ENCODE results near the gene N4BP2L2. TPM values are rescaled to one million over a fixed set of nuclear protein-coding genes. Genes with fewer than 3 reads are reported as not detected.

Gene N4BP2L2
- total and polyA plus RNA-seq, 2 of the 13 experiments (the other 11 are each of a cell fraction or from before 2014, with no cell fraction given), result 58.9 to 81.2 TPM

GRCh38 chr13:32587011-32587810 lies 48.6 kb upstream of the N4BP2L2 start (continued):
- TF ChIP-seq ZBTB14 (CRISPR knock-in tag; IDR thresholded peaks at IDR 0.05), result peak; percentile 55; the same call in 1 of the 2 replicates
- TF ChIP-seq JARID2 (CRISPR knock-in tag; IDR thresholded peaks at IDR 0.05; ENCODE audit: insufficient replicate concordance), result no peak
- 0 out of 2 replicates have a peak, but pooled peaks have one; percentile 8 for TF ChIP-seq HDAC2 (CRISPR knock-in tag; IDR thresholded peaks at IDR 0.05)
- TF ChIP-seq GLMP (CRISPR knock-in tag; IDR thresholded peaks at IDR 0.05; ENCODE audit: borderline replicate concordance), result no peak
- no peak for TF ChIP-seq CBX1 (IDR thresholded peaks at IDR 0.05; ENCODE audit: low read depth)
- 0 out of 2 replicates have a peak, but pooled peaks have one; percentile 47 for TF ChIP-seq ZNF777 (CRISPR knock-in tag; IDR thresholded peaks at IDR 0.05)
- no peak for TF ChIP-seq ZNF761 (CRISPR knock-in tag; conservative IDR thresholded peaks at IDR 0.05)
- TF ChIP-seq HDAC1 (CRISPR knock-in tag; IDR thresholded peaks at IDR 0.05), result peak; percentile 27; the same call in 1 of the 2 replicates
- TF ChIP-seq HMGXB4 (CRISPR knock-in tag; IDR thresholded peaks at IDR 0.05; ENCODE audit: borderline replicate concordance in 1 of 2, low read depth in 1 of 2), result 0 out of 4 replicates have a peak, but pooled peaks of 1 of the 2 experiments have one; percentile 31
- TF ChIP-seq RAD21 (CRISPR knock-in tag; IDR thresholded peaks at IDR 0.05), result peak; percentile 31; the same call in 1 of the 2 replicates
- peak; percentile 53 for TF ChIP-seq ZNF883 (CRISPR knock-in tag; IDR thresholded peaks at IDR 0.05; ENCODE audit: not compliant biosample characterization)
- no peak for TF ChIP-seq ATF2 (CRISPR knock-in tag; IDR thresholded peaks at IDR 0.05)
- 0 out of 2 replicates have a peak, but pooled peaks have one; percentile 22 for TF ChIP-seq POLR2G (IDR thresholded peaks at IDR 0.05; ENCODE audit: low read depth, low read length)
- TF ChIP-seq ZNF276 (CRISPR knock-in tag; IDR thresholded peaks at IDR 0.05; ENCODE audit: low read depth), result no peak
- no peak for TF ChIP-seq HOXD1 (CRISPR knock-in tag; IDR thresholded peaks at IDR 0.05)
- no peak for TF ChIP-seq ADNP (CRISPR knock-in tag; IDR thresholded peaks at IDR 0.05)
- TF ChIP-seq ZFP62 (CRISPR knock-in tag; IDR thresholded peaks at IDR 0.05), result no peak
- peak; percentile 69 for TF ChIP-seq KMT2B (CRISPR knock-in tag; IDR thresholded peaks at IDR 0.05)
- TF ChIP-seq RELA (CRISPR knock-in tag; IDR thresholded peaks at IDR 0.05), result no peak
- TF ChIP-seq ZNF792 (CRISPR knock-in tag; IDR thresholded peaks at IDR 0.05), result no peak
- peak; percentile 34 for TF ChIP-seq YY1 (IDR thresholded peaks at IDR 0.05; ENCODE audit: insufficient read depth, insufficient replicate concordance, low read depth, low read length)
